Muscle layer of colon (tissue), 2 donors: ENCODE results near the gene KMT2D.

ENCODE experiments used
- H3K27ac ChIP-seq: one replicate; pipeline ENCODE4 v1.7.0; 2013; ENCODE audit warnings: low read depth, mild to moderate bottlenecking, low read length, moderate library complexity
- H3K27me3 ChIP-seq, 2 donors: one replicate each; pipeline ENCODE4 v1.7.0; 2013; ENCODE audit warnings: low read length in 2 of 2, mild to moderate bottlenecking in 2 of 2; ENCODE audit not compliant: insufficient read depth in 2 of 2, control insufficient read depth in 1 of 2
- H3K36me3 ChIP-seq: one replicate; pipeline ENCODE4 v1.7.0; 2013; ENCODE audit warnings: mild to moderate bottlenecking, low read length; ENCODE audit not compliant: insufficient read depth
- H3K4me1 ChIP-seq: one replicate; pipeline ENCODE4 v1.7.0; 2013; ENCODE audit warnings: mild to moderate bottlenecking, low read length; ENCODE audit not compliant: insufficient read depth
- H3K4me3 ChIP-seq, 2 donors: one replicate each; pipeline ENCODE4 v1.7.0; 2013; ENCODE audit warnings: low read length in 2 of 2, low read depth in 1 of 2, mild to moderate bottlenecking in 1 of 2, moderate library complexity in 1 of 2
- H3K9ac ChIP-seq: one replicate; pipeline ENCODE4 v1.7.0; 2013; ENCODE audit warnings: low read length
- H3K9me3 ChIP-seq: one replicate; pipeline ENCODE4 v1.7.0; 2013; ENCODE audit warnings: mild to moderate bottlenecking, low read length
- donor health status: abdominal sarcoma.
- donor health status: Adenocarcinoma of cecum.

The KMT2D gene

GRCh38 chr12:49030119-49030518, 30.5 kb downstream of the KMT2D start:
- H3K9me3 ChIP-seq = no peaks in the 10 kb centered on the region
- H3K4me1 ChIP-seq = no peaks in the 10 kb centered on the region
- peaks cover 82% of the 10 kb centered on the region for H3K36me3 ChIP-seq

GRCh38 chr12:49028666-49029275, 31.8 kb downstream of the KMT2D start:
- H3K27me3 ChIP-seq = no peaks in the 10 kb centered on the region

More at GRCh38 chr12:49030119-49030518, 30.5 kb downstream of the KMT2D start:
- Histone ChIP-seq H3K9ac (no peak overlapping the region), H3K27ac (no peak overlapping the region), H3K4me3 (no peak overlapping the region), H3K27me3 (no peaks in the 10 kb centered on the region)

GRCh38 chr12:49027846-49028555, 32.6 kb downstream of the KMT2D start:
- no peaks in the 10 kb centered on the region for H3K9me3 ChIP-seq
- H3K36me3 ChIP-seq = peaks cover 86% of the 10 kb centered on the region
- no peaks in the 10 kb centered on the region for H3K4me1 ChIP-seq
- no peak overlapping the region for H3K4me3 ChIP-seq
- H3K27ac ChIP-seq = no peak overlapping the region
- no peaks in the 10 kb centered on the region for H3K27me3 ChIP-seq
- no peak overlapping the region for H3K9ac ChIP-seq

More at GRCh38 chr12:49028666-49029275, 31.8 kb downstream of the KMT2D start:
- Histone ChIP-seq H3K9me3 (no peaks in the 10 kb centered on the region), H3K9ac (no peak overlapping the region), H3K36me3 (peaks cover 83% of the 10 kb centered on the region), H3K27ac (no peak overlapping the region), H3K4me3 (no peak overlapping the region), H3K4me1 (no peaks in the 10 kb centered on the region)

GRCh38 chr12:49026678-49027480, 33.7 kb downstream of the KMT2D start:
- Histone ChIP-seq H3K27ac (no peak overlapping the region), H3K4me3 (no peak overlapping the region), H3K4me1 (no peaks in the 10 kb centered on the region), H3K27me3 (no peaks in the 10 kb centered on the region), H3K9ac (no peak overlapping the region), H3K9me3 (no peaks in the 10 kb centered on the region), H3K36me3 (peaks cover 86% of the 10 kb centered on the region)

- peaks cover 86% of the 10 kb centered on the region for H3K36me3 ChIP-seq
- no peak overlapping the region for H3K9ac ChIP-seq
- H3K4me1 ChIP-seq = no peaks in the 10 kb centered on the region
- H3K27me3 ChIP-seq = no peaks in the 10 kb centered on the region
- H3K9me3 ChIP-seq = no peaks in the 10 kb centered on the region
- H3K27ac ChIP-seq = no peak overlapping the region
- H3K4me3 ChIP-seq = no peak overlapping the region
Measured at GRCh38 chr12:49026101-49026500, 34.5 kb downstream of the KMT2D start.

- Histone ChIP-seq H3K9me3 (no peaks in the 10 kb centered on the region), H3K4me3 (no peak overlapping the region), H3K9ac (no peak overlapping the region), H3K27ac (no peak overlapping the region), H3K27me3 (no peaks in the 10 kb centered on the region), H3K36me3 (peaks cover 88% of the 10 kb centered on the region), H3K4me1 (no peaks in the 10 kb centered on the region)
Measured at GRCh38 chr12:49025463-49025862, 35.1 kb downstream of the KMT2D start.

- no peaks in the 10 kb centered on the region for H3K27me3 ChIP-seq
- no peaks in the 10 kb centered on the region for H3K9me3 ChIP-seq
- H3K4me1 ChIP-seq = no peaks in the 10 kb centered on the region
- no peak overlapping the region for H3K27ac ChIP-seq
- no peak overlapping the region for H3K4me3 ChIP-seq
- H3K36me3 ChIP-seq = peaks cover 84% of the 10 kb centered on the region
- H3K9ac ChIP-seq = no peak overlapping the region
Measured at GRCh38 chr12:49024543-49024942, 36.1 kb downstream of the KMT2D start.

GRCh38 chr12:49023812-49024211, 36.8 kb downstream of the KMT2D start:
- no peaks in the 10 kb centered on the region for H3K27me3 ChIP-seq
- peaks cover 80% of the 10 kb centered on the region for H3K36me3 ChIP-seq
- no peak overlapping the region for H3K4me3 ChIP-seq
- H3K9me3 ChIP-seq = no peaks in the 10 kb centered on the region
- no peaks in the 10 kb centered on the region for H3K4me1 ChIP-seq
- H3K27ac ChIP-seq = no peak overlapping the region
- no peak overlapping the region for H3K9ac ChIP-seq

GRCh38 chr12:49022558-49023178, 37.9 kb downstream of the KMT2D start:
- peaks cover 68% of the 10 kb centered on the region for H3K36me3 ChIP-seq

GRCh38 chr12:49021292-49021915, 39.2 kb downstream of the KMT2D start:
- Histone ChIP-seq H3K36me3 (peaks cover 56% of the 10 kb centered on the region), H3K9ac (no peak overlapping the region), H3K4me3 (no peak overlapping the region), H3K27me3 (no peaks in the 10 kb centered on the region), H3K27ac (no peak overlapping the region), H3K4me1 (peaks cover 11% of the 10 kb centered on the region), H3K9me3 (no peaks in the 10 kb centered on the region)

More at GRCh38 chr12:49022558-49023178, 37.9 kb downstream of the KMT2D start:
- Histone ChIP-seq H3K4me3 (no peak overlapping the region), H3K27me3 (no peaks in the 10 kb centered on the region), H3K9ac (no peak overlapping the region), H3K9me3 (no peaks in the 10 kb centered on the region), H3K27ac (no peak overlapping the region), H3K4me1 (peaks cover 4% of the 10 kb centered on the region)

- Histone ChIP-seq H3K36me3 (peaks cover 46% of the 10 kb centered on the region), H3K9ac (no peak overlapping the region), H3K4me1 (peaks cover 11% of the 10 kb centered on the region), H3K9me3 (no peaks in the 10 kb centered on the region), H3K27me3 (no peaks in the 10 kb centered on the region), H3K27ac (no peak overlapping the region), H3K4me3 (no peak overlapping the region)
Measured at GRCh38 chr12:49020441-49020840, 40.2 kb downstream of the KMT2D start.
